HepG2 (cell line): ENCODE measurements around the gene OR5H2. TPM values are rescaled to one million over a fixed set of nuclear protein-coding genes. Genes with fewer than 3 reads are reported as not detected.

Source experiments
- CENPT ChIP-seq: sonication (generic); formaldehyde crosslinking; IDR thresholded peaks from 2 replicates; pipeline ENCODE4 v1.8.0; 2022; ENCODE audit warnings: low read depth, mild to moderate bottlenecking, moderate library complexity, missing genetic modification reagents
- POGZ ChIP-seq: sonication (generic); formaldehyde crosslinking; IDR thresholded peaks from 2 replicates; pipeline ENCODE4 v1.4.0; 2020; ENCODE audit warnings: mild to moderate bottlenecking, missing genetic modification reagents
- SOX6 ChIP-seq, 2 experiments: fragments of 450-650 bp in 1 of 2; sonication (generic) in 1 of 2; formaldehyde crosslinking in 1 of 2; IDR thresholded peaks; 2 replicates each; pipeline versions ENCODE4 v1.4.0 to v1.6.1; 2017 to 2020; ENCODE audit warnings: antibody characterized with exemption in 1 of 2, mild to moderate bottlenecking in 1 of 2, missing genetic modification reagents in 1 of 2
- ZMYM4 ChIP-seq: sonication (generic); formaldehyde crosslinking; IDR thresholded peaks from 2 replicates; pipeline ENCODE4 v1.8.1; 2023; ENCODE audit warnings: mild to moderate bottlenecking, missing genetic modification reagents
- polyA plus RNA-seq, 8 experiments: library from polyadenylated mRNA; depleted of rRNA in 3 of 8; stranded (reverse) in 7 of 8; unstranded in 1 of 8; fragments of >200 nt; fragmentation: Illumina TruSeq in 4 of 8; extraction: Trizol in 4 of 8; gene quantifications; 2 replicates each; pipeline versions ENCODE4 v1.2.1 to v1.2.3, GENCODE V29; 2011 to 2016; ENCODE audit warnings: low read depth in 4 of 8, missing spikeins in 1 of 8, mixed read lengths in 1 of 8; ENCODE audit not compliant: insufficient read depth in 1 of 8
- total RNA-seq, 5 experiments: library from RNA; depleted of rRNA; stranded (reverse); fragments of >200 nt; fragmentation: Illumina TruSeq; extraction: Trizol; gene quantifications; 2 replicates each; pipeline ENCODE4 v1.2.3, GENCODE V29; 2016; ENCODE audit warnings: low read depth in 1 of 5
- TF ChIP-seq, protein P1 (sequence below): sonication (generic); formaldehyde crosslinking; IDR thresholded peaks from 2 replicates; pipeline ENCODE4 v1.5.1; 2020; ENCODE audit warnings: mild to moderate bottlenecking, missing genetic modification reagents, borderline replicate concordance
- TF ChIP-seq, protein P2 (sequence below): sonication (generic); formaldehyde crosslinking; IDR thresholded peaks from 2 replicates; pipeline ENCODE4 v1.4.0; 2020; ENCODE audit warnings: missing genetic modification reagents
- TF ChIP-seq, protein P3 (sequence below): sonication (generic); formaldehyde crosslinking; IDR thresholded peaks from 2 replicates; pipeline ENCODE4 v1.4.0; 2020; ENCODE audit warnings: mild to moderate bottlenecking, missing genetic modification reagents, borderline replicate concordance
- TF ChIP-seq, protein P4 (sequence below): sonication (generic); formaldehyde crosslinking; conservative IDR thresholded peaks from 2 replicates; pipeline ENCODE4 v1.4.0; 2020; ENCODE audit warnings: mild to moderate bottlenecking, missing genetic modification reagents, moderate library complexity
- TF ChIP-seq, protein P5 (sequence below): sonication (generic); formaldehyde crosslinking; IDR thresholded peaks from 2 replicates; pipeline ENCODE4 v1.4.0; 2020; ENCODE audit warnings: missing genetic modification reagents, borderline replicate concordance

Gene OR5H2
- total and polyA plus RNA-seq, 2 of the 13 experiments (the other 11 are each of a cell fraction or from before 2014, with no cell fraction given), result not detected

DNA sequence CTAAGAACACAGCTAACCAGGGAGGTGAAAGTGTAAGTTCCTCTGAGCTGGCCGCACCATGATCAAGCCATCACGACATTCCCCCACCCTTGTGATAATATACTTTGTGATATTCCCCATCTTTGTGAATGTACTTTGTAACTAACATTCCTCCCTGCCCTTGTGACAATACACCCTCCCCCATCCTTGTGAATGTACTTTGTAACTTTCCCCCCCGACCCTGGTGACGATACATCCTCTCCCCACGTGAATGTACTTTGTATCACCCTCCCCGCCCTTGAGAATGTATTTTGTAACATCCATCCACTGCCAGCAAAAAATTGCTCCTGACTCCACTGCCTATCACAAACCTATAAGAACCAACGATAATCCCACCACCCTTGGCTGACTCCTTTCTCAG lies 38.5 kb upstream of the OR5H2 start (continued):
- TF ChIP-seq, protein P1, sequence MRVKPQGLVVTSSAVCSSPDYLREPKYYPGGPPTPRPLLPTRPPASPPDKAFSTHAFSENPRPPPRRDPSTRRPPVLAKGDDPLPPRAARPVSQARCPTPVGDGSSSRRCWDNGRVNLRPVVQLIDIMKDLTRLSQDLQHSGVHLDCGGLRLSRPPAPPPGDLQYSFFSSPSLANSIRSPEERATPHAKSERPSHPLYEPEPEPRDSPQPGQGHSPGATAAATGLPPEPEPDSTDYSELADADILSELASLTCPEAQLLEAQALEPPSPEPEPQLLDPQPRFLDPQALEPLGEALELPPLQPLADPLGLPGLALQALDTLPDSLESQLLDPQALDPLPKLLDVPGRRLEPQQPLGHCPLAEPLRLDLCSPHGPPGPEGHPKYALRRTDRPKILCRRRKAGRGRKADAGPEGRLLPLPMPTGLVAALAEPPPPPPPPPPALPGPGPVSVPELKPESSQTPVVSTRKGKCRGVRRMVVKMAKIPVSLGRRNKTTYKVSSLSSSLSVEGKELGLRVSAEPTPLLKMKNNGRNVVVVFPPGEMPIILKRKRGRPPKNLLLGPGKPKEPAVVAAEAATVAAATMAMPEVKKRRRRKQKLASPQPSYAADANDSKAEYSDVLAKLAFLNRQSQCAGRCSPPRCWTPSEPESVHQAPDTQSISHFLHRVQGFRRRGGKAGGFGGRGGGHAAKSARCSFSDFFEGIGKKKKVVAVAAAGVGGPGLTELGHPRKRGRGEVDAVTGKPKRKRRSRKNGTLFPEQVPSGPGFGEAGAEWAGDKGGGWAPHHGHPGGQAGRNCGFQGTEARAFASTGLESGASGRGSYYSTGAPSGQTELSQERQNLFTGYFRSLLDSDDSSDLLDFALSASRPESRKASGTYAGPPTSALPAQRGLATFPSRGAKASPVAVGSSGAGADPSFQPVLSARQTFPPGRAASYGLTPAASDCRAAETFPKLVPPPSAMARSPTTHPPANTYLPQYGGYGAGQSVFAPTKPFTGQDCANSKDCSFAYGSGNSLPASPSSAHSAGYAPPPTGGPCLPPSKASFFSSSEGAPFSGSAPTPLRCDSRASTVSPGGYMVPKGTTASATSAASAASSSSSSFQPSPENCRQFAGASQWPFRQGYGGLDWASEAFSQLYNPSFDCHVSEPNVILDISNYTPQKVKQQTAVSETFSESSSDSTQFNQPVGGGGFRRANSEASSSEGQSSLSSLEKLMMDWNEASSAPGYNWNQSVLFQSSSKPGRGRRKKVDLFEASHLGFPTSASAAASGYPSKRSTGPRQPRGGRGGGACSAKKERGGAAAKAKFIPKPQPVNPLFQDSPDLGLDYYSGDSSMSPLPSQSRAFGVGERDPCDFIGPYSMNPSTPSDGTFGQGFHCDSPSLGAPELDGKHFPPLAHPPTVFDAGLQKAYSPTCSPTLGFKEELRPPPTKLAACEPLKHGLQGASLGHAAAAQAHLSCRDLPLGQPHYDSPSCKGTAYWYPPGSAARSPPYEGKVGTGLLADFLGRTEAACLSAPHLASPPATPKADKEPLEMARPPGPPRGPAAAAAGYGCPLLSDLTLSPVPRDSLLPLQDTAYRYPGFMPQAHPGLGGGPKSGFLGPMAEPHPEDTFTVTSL (CRISPR knock-in tag), result peak; percentile 29; the same call in 1 of the 2 replicates
- TF ChIP-seq, protein P2, sequence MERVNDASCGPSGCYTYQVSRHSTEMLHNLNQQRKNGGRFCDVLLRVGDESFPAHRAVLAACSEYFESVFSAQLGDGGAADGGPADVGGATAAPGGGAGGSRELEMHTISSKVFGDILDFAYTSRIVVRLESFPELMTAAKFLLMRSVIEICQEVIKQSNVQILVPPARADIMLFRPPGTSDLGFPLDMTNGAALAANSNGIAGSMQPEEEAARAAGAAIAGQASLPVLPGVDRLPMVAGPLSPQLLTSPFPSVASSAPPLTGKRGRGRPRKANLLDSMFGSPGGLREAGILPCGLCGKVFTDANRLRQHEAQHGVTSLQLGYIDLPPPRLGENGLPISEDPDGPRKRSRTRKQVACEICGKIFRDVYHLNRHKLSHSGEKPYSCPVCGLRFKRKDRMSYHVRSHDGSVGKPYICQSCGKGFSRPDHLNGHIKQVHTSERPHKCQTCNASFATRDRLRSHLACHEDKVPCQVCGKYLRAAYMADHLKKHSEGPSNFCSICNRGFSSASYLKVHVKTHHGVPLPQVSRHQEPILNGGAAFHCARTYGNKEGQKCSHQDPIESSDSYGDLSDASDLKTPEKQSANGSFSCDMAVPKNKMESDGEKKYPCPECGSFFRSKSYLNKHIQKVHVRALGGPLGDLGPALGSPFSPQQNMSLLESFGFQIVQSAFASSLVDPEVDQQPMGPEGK (CRISPR knock-in tag), result peak; percentile 63
- no peak for TF ChIP-seq CENPT (CRISPR knock-in tag)
- TF ChIP-seq, protein P3, sequence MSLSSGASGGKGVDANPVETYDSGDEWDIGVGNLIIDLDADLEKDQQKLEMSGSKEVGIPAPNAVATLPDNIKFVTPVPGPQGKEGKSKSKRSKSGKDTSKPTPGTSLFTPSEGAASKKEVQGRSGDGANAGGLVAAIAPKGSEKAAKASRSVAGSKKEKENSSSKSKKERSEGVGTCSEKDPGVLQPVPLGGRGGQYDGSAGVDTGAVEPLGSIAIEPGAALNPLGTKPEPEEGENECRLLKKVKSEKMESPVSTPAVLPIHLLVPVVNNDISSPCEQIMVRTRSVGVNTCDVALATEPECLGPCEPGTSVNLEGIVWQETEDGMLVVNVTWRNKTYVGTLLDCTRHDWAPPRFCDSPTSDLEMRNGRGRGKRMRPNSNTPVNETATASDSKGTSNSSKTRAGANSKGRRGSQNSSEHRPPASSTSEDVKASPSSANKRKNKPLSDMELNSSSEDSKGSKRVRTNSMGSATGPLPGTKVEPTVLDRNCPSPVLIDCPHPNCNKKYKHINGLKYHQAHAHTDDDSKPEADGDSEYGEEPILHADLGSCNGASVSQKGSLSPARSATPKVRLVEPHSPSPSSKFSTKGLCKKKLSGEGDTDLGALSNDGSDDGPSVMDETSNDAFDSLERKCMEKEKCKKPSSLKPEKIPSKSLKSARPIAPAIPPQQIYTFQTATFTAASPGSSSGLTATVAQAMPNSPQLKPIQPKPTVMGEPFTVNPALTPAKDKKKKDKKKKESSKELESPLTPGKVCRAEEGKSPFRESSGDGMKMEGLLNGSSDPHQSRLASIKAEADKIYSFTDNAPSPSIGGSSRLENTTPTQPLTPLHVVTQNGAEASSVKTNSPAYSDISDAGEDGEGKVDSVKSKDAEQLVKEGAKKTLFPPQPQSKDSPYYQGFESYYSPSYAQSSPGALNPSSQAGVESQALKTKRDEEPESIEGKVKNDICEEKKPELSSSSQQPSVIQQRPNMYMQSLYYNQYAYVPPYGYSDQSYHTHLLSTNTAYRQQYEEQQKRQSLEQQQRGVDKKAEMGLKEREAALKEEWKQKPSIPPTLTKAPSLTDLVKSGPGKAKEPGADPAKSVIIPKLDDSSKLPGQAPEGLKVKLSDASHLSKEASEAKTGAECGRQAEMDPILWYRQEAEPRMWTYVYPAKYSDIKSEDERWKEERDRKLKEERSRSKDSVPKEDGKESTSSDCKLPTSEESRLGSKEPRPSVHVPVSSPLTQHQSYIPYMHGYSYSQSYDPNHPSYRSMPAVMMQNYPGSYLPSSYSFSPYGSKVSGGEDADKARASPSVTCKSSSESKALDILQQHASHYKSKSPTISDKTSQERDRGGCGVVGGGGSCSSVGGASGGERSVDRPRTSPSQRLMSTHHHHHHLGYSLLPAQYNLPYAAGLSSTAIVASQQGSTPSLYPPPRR, result no peak
- TF ChIP-seq SOX6 (IDR thresholded peaks at IDR 0.05), result no peak
- TF ChIP-seq SOX6 (CRISPR knock-in tag; IDR thresholded peaks at IDR 0.05), result peak; percentile 35; the same call in 1 of the 2 replicates
- TF ChIP-seq, protein P4, sequence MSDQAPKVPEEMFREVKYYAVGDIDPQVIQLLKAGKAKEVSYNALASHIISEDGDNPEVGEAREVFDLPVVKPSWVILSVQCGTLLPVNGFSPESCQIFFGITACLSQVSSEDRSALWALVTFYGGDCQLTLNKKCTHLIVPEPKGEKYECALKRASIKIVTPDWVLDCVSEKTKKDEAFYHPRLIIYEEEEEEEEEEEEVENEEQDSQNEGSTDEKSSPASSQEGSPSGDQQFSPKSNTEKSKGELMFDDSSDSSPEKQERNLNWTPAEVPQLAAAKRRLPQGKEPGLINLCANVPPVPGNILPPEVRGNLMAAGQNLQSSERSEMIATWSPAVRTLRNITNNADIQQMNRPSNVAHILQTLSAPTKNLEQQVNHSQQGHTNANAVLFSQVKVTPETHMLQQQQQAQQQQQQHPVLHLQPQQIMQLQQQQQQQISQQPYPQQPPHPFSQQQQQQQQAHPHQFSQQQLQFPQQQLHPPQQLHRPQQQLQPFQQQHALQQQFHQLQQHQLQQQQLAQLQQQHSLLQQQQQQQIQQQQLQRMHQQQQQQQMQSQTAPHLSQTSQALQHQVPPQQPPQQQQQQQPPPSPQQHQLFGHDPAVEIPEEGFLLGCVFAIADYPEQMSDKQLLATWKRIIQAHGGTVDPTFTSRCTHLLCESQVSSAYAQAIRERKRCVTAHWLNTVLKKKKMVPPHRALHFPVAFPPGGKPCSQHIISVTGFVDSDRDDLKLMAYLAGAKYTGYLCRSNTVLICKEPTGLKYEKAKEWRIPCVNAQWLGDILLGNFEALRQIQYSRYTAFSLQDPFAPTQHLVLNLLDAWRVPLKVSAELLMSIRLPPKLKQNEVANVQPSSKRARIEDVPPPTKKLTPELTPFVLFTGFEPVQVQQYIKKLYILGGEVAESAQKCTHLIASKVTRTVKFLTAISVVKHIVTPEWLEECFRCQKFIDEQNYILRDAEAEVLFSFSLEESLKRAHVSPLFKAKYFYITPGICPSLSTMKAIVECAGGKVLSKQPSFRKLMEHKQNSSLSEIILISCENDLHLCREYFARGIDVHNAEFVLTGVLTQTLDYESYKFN (CRISPR knock-in tag), result 0 out of 2 replicates have a peak, but pooled peaks have one; percentile 37
- TF ChIP-seq, protein P5, sequence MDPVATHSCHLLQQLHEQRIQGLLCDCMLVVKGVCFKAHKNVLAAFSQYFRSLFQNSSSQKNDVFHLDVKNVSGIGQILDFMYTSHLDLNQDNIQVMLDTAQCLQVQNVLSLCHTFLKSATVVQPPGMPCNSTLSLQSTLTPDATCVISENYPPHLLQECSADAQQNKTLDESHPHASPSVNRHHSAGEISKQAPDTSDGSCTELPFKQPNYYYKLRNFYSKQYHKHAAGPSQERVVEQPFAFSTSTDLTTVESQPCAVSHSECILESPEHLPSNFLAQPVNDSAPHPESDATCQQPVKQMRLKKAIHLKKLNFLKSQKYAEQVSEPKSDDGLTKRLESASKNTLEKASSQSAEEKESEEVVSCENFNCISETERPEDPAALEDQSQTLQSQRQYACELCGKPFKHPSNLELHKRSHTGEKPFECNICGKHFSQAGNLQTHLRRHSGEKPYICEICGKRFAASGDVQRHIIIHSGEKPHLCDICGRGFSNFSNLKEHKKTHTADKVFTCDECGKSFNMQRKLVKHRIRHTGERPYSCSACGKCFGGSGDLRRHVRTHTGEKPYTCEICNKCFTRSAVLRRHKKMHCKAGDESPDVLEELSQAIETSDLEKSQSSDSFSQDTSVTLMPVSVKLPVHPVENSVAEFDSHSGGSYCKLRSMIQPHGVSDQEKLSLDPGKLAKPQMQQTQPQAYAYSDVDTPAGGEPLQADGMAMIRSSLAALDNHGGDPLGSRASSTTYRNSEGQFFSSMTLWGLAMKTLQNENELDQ, result no peak
- TF ChIP-seq ZMYM4, result peak; percentile 41; the same call in 1 of the 2 replicates
- TF ChIP-seq POGZ, result peak; percentile 59
